ENCODE measurements around the gene BCAP29. TPM values are rescaled to one million over a fixed set of nuclear protein-coding genes. Genes with fewer than 3 reads are reported as not detected.

Gene BCAP29
- total RNA-seq, 2 donors from 2014 or later = 141 to 271 TPM

GRCh38 chr7:107593025-107593410, 13.0 kb downstream of the BCAP29 start:
- ATAC-seq (ENCODE audit: insufficient number of reproducible peaks, low FRiP score, low read depth) (no peak), DNase-seq (ENCODE audit: low spot score) (no peak)
- Histone ChIP-seq H3K9me3 (no peaks in the 10 kb centered on the region), H3K4me3 (no peak overlapping the region), H3K4me1 (ENCODE audit: control insufficient read depth in 1 of 2, low read depth in 2 of 2) (peaks cover 56 to 81% of the 10 kb centered on the region in 2 donors), H3K27me3 (replicated peaks; ENCODE audit: insufficient read depth) (no peaks in the 10 kb centered on the region), H3K27ac (peak overlapping the region; percentile 73 to 94), H3K36me3 (no peaks in the 10 kb centered on the region)
- TF ChIP-seq CTCF (IDR thresholded peaks at IDR 0.05) = no peak

DNA sequence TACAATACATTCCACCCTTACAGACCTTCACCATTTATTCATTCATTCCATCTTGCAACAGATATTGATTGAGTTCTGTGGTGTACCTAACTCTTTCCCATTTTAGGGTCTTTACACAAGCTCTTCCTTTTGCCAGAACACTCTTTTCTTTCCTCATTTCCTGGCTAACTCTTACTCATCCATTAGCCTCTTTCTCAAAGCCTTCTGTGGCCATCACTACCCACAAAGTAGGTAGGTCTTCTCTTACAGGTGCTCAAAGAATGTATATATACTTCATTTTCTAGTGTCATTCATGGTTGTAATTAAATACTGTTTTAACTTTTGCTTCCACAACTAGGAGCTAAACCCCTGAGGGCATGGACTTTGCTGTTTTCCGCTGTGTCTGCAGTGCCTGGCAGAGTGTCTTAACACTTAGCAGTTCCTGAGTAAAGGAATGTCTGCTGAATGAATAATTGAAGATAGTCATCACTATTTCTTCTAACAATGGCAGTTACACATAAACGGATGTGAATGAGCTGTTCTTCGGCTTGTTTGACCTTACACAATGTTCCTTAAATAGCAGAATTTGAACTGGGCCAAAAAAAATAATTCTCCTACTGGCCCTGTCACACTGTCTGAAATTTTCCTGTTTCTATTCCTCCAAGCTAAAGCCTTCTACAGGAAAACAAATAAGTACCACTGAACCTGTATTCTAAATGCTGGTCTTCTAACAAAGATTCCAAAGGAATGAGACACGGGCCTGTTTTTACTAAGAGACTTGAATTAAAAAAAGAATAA, 15.1 kb downstream of the BCAP29 start:
- no peak for TF ChIP-seq CTCF (IDR thresholded peaks at IDR 0.05)
- Histone ChIP-seq H3K4me3 (peak overlapping the region; percentile 28), H3K4me1 (ENCODE audit: control insufficient read depth in 1 of 2, low read depth in 2 of 2) (peaks cover 51 to 72% of the 10 kb centered on the region in 2 donors)

DNA sequence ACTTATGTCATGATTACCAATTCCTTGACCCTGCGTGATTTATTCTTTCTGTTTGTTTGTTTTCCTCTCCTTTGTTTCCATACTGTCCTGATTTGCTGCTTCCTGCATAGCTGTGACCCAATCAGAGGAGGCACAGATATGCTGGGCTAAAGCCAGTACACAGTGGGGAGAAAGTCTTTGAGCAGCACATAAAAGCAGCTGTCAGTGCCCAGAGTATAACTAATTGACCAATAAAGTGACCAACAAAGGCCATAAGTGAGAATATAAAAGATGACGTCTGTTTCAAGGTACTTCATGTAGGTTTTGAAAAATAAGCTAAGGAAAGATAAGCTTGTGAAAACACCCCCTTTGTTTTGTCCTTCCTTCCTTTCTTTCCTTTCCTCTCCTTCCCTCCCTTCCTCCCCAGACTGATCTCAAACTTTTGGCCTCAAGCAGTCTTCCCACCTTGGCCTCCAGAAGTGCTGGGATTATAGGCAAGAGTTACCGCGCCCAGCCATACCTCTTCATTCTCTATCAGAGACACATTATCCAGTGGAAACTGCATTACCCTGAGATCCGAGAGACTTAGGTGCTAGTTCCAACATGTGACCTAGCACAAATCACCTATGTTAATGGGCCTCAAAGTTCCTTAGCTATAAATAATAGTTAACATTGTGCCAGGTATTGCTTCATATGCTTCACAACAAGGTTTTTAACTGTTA, 17.0 kb downstream of the BCAP29 start:
- TF ChIP-seq CTCF (IDR thresholded peaks at IDR 0.05) = no peak
- Histone ChIP-seq H3K27ac (peak overlapping the region; percentile 76 to 94), H3K36me3 (no peaks in the 10 kb centered on the region), H3K27me3 (replicated peaks; ENCODE audit: insufficient read depth) (no peaks in the 10 kb centered on the region), H3K4me1 (ENCODE audit: control insufficient read depth in 1 of 2, low read depth in 2 of 2) (peaks cover 40 to 69% of the 10 kb centered on the region in 2 donors), H3K9me3 (no peaks in the 10 kb centered on the region), H3K4me3 (no peak overlapping the region)
- DNase-seq (ENCODE audit: low spot score) (no peak), ATAC-seq (ENCODE audit: insufficient number of reproducible peaks, low FRiP score, low read depth) (no peak)

More for the DNA sequence above, 15.1 kb downstream of the BCAP29 start:
- Histone ChIP-seq H3K9me3 (no peaks in the 10 kb centered on the region), H3K36me3 (no peaks in the 10 kb centered on the region), H3K27me3 (replicated peaks; ENCODE audit: insufficient read depth) (no peaks in the 10 kb centered on the region), H3K27ac (peak overlapping the region; percentile 86 to 94)
- DNase-seq (ENCODE audit: low spot score) = no peak
- peak; percentile 96 for ATAC-seq (ENCODE audit: insufficient number of reproducible peaks, low FRiP score, low read depth)

GRCh38 chr7:107597582-107597916, 17.5 kb downstream of the BCAP29 start:
- peak overlapping the region; percentile 76 to 94 for H3K27ac ChIP-seq
- ATAC-seq (ENCODE audit: insufficient number of reproducible peaks, low FRiP score, low read depth) = no peak
- H3K4me3 ChIP-seq = no peak overlapping the region
- H3K27me3 ChIP-seq (replicated peaks; ENCODE audit: insufficient read depth) = no peaks in the 10 kb centered on the region
- no peak for TF ChIP-seq CTCF (IDR thresholded peaks at IDR 0.05)
- no peak for DNase-seq (ENCODE audit: low spot score)
- H3K36me3 ChIP-seq = no peaks in the 10 kb centered on the region
- peaks cover 34 to 64% of the 10 kb centered on the region in 2 donors for H3K4me1 ChIP-seq (ENCODE audit: control insufficient read depth in 1 of 2, low read depth in 2 of 2)
- H3K9me3 ChIP-seq = no peaks in the 10 kb centered on the region

- ATAC-seq (ENCODE audit: insufficient number of reproducible peaks, low FRiP score, low read depth) = no peak
- Histone ChIP-seq H3K27me3 (replicated peaks; ENCODE audit: insufficient read depth) (no peaks in the 10 kb centered on the region), H3K27ac (no peak overlapping the region)
Measured at GRCh38 chr7:107597953-107598352, 17.9 kb downstream of the BCAP29 start.

More at GRCh38 chr7:107597953-107598352, 17.9 kb downstream of the BCAP29 start:
- no peak overlapping the region for H3K4me3 ChIP-seq
- no peak for TF ChIP-seq CTCF (IDR thresholded peaks at IDR 0.05)
- no peaks in the 10 kb centered on the region for H3K9me3 ChIP-seq
- no peak for DNase-seq (ENCODE audit: low spot score)
- peaks cover 32 to 60% of the 10 kb centered on the region in 2 donors for H3K4me1 ChIP-seq (ENCODE audit: control insufficient read depth in 1 of 2, low read depth in 2 of 2)
- H3K36me3 ChIP-seq = no peaks in the 10 kb centered on the region

Data from thoracic aorta (tissue), 2 donors.